WTC11 (cell line): Measurements from ENCODE around the gene MAGEC1. TPM values are rescaled to one million over a fixed set of nuclear protein-coding genes. Genes with fewer than 3 reads are reported as not detected.

Experiments used
- ATAC-seq: fragments of 200-7000 bp; cut with Tn5 transposase; 2 replicates; pipeline ENCODE4 v1.10.0; 2021; ENCODE audit warnings: mild to moderate bottlenecking, moderate library complexity
- CTCF ChIA-PET: fragments of 300-600 bp; sonication (Branson Sonifier 250); formaldehyde crosslinking; loops from one replicate; lab custom pipeline; 2021; ENCODE audit warnings: antibody characterized with exemption; lab: Charles Lee
- POLR2A ChIA-PET: fragments of 350-600 bp; sonication (Branson Sonifier 250); formaldehyde crosslinking; loops from one replicate; lab custom pipeline; 2021; ENCODE audit warnings: antibody characterized with exemption; lab: Charles Lee
- DNase-seq: peaks from one replicate; pipeline ENCODE4 v3.0.0; 2021; ENCODE audit warnings: low spot score
- H3K27ac Mint-ChIP-seq: 2 replicates; pipeline ENCODE4 v1.8.0; 2021; ENCODE audit warnings: mixed read lengths
- H3K27me3 Mint-ChIP-seq: 2 replicates; pipeline ENCODE4 v1.8.0; 2021; ENCODE audit warnings: low read depth, mild to moderate bottlenecking, moderate library complexity, mixed read lengths
- H3K36me3 Mint-ChIP-seq: 2 replicates; pipeline ENCODE4 v1.8.0; 2021; ENCODE audit warnings: mixed read lengths
- H3K4me1 Mint-ChIP-seq: 2 replicates; pipeline ENCODE4 v1.8.0; 2022; ENCODE audit warnings: mixed read lengths
- H3K4me3 Mint-ChIP-seq: 2 replicates; pipeline ENCODE4 v1.8.0; 2021; ENCODE audit warnings: mild to moderate bottlenecking, moderate library complexity, mixed read lengths
- H3K9me3 Mint-ChIP-seq: 2 replicates; pipeline ENCODE4 v1.8.0; 2021; ENCODE audit warnings: mixed read lengths
- ATF1 ChIP-seq: sonication (generic); formaldehyde crosslinking; IDR thresholded peaks from 2 replicates; pipeline ENCODE4 v1.8.1; 2023; ENCODE audit warnings: mild to moderate bottlenecking, moderate library complexity, missing genetic modification reagents
- ETV6 ChIP-seq: sonication (generic); formaldehyde crosslinking; IDR thresholded peaks from 2 replicates; pipeline ENCODE4 v1.8.1; 2022; ENCODE audit warnings: mild to moderate bottlenecking, missing genetic modification reagents
- IRF2 ChIP-seq: sonication (generic); formaldehyde crosslinking; IDR thresholded peaks from 2 replicates; pipeline ENCODE4 v1.8.0; 2022; ENCODE audit warnings: low read depth, missing genetic modification reagents, borderline replicate concordance
- NR2C2 ChIP-seq: sonication (generic); formaldehyde crosslinking; IDR thresholded peaks from 2 replicates; pipeline ENCODE4 v1.8.0; 2022; ENCODE audit warnings: mild to moderate bottlenecking, missing genetic modification reagents
- PRRX2 ChIP-seq: fragments of 250-450 bp; sonication (Bioruptor Pico); IDR thresholded peaks from 2 replicates; pipeline ENCODE4 v1.8.0; 2021; ENCODE audit warnings: mild to moderate bottlenecking
- RELA ChIP-seq: sonication (generic); formaldehyde crosslinking; IDR thresholded peaks from 2 replicates; pipeline ENCODE4 v1.8.1; 2022; ENCODE audit warnings: missing genetic modification reagents, mild to moderate bottlenecking, borderline replicate concordance
- SOX15 ChIP-seq: fragments of 250-450 bp; sonication (Bioruptor Pico); IDR thresholded peaks from 2 replicates; pipeline ENCODE4 v1.9.0; 2021; ENCODE audit warnings: mild to moderate bottlenecking
- TCF7 ChIP-seq: sonication (generic); formaldehyde crosslinking; IDR thresholded peaks from 2 replicates; pipeline ENCODE4 v1.8.0; 2022; ENCODE audit warnings: mild to moderate bottlenecking, low read depth, missing genetic modification reagents, moderate library complexity
- TEAD1 ChIP-seq: sonication (generic); formaldehyde crosslinking; IDR thresholded peaks from 2 replicates; pipeline ENCODE4 v1.8.0; 2022; ENCODE audit warnings: mild to moderate bottlenecking, missing genetic modification reagents
- TP53 ChIP-seq: sonication (generic); formaldehyde crosslinking; IDR thresholded peaks from 2 replicates; pipeline ENCODE4 v1.8.1; 2023; ENCODE audit warnings: mild to moderate bottlenecking, missing genetic modification reagents
- ZNF219 ChIP-seq: sonication (generic); formaldehyde crosslinking; IDR thresholded peaks from 2 replicates; pipeline ENCODE4 v1.8.0; 2023; ENCODE audit warnings: missing genetic modification reagents, mild to moderate bottlenecking, borderline replicate concordance
- ZNF263 ChIP-seq: sonication (generic); formaldehyde crosslinking; IDR thresholded peaks from 2 replicates; pipeline ENCODE4 v1.8.1; 2022; ENCODE audit warnings: low read depth, mild to moderate bottlenecking, moderate library complexity, missing genetic modification reagents
- total RNA-seq: library from RNA; stranded (reverse); gene quantifications from 3 replicates; pipeline ENCODE4 v1.2.3, GENCODE V29; 2021
- TF ChIP-seq, protein P1 (sequence below): fragments of 250-450 bp; sonication (Bioruptor Pico); IDR thresholded peaks from 2 replicates; pipeline ENCODE4 v1.9.0; 2021; ENCODE audit warnings: mild to moderate bottlenecking, borderline replicate concordance
- TF ChIP-seq, protein P2 (sequence below): sonication (generic); formaldehyde crosslinking; IDR thresholded peaks from 2 replicates; pipeline ENCODE4 v1.8.0; 2022; ENCODE audit warnings: mild to moderate bottlenecking, missing genetic modification reagents
- TF ChIP-seq, protein P3 (sequence below): sonication (generic); formaldehyde crosslinking; IDR thresholded peaks from 2 replicates; pipeline ENCODE4 v1.8.0; 2023; ENCODE audit warnings: missing genetic modification reagents
- TF ChIP-seq, protein P4 (sequence below): sonication (generic); formaldehyde crosslinking; IDR thresholded peaks from 2 replicates; pipeline ENCODE4 v1.8.0; 2022; ENCODE audit warnings: missing genetic modification reagents
- TF ChIP-seq, protein P5 (sequence below): sonication (generic); formaldehyde crosslinking; IDR thresholded peaks from 2 replicates; pipeline ENCODE4 v1.8.1; 2022; ENCODE audit warnings: low read depth, missing genetic modification reagents, borderline replicate concordance

Gene MAGEC1
- total RNA-seq, 1 experiment from 2014 or later = 0.07 TPM

DNA sequence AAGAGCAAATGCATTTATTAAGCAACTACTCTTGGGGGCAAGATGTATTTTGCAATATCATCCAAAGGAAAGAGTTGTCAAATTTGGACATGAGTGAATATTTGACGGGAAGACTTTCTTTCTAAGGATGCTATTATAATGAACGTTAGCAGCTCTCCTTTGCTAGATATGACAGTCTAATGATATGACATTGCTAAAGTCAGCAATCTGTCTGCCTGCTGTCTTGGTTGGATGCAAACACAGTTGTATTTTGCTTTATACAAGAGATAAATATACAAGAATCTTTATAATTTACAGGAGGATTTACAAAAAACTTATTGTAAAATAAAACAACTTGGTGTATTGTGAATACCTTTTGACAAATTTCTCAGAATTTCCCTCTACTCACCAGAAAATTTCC is 37.5 kb downstream of the MAGEC1 start (continued):
- TF ChIP-seq, protein P1, sequence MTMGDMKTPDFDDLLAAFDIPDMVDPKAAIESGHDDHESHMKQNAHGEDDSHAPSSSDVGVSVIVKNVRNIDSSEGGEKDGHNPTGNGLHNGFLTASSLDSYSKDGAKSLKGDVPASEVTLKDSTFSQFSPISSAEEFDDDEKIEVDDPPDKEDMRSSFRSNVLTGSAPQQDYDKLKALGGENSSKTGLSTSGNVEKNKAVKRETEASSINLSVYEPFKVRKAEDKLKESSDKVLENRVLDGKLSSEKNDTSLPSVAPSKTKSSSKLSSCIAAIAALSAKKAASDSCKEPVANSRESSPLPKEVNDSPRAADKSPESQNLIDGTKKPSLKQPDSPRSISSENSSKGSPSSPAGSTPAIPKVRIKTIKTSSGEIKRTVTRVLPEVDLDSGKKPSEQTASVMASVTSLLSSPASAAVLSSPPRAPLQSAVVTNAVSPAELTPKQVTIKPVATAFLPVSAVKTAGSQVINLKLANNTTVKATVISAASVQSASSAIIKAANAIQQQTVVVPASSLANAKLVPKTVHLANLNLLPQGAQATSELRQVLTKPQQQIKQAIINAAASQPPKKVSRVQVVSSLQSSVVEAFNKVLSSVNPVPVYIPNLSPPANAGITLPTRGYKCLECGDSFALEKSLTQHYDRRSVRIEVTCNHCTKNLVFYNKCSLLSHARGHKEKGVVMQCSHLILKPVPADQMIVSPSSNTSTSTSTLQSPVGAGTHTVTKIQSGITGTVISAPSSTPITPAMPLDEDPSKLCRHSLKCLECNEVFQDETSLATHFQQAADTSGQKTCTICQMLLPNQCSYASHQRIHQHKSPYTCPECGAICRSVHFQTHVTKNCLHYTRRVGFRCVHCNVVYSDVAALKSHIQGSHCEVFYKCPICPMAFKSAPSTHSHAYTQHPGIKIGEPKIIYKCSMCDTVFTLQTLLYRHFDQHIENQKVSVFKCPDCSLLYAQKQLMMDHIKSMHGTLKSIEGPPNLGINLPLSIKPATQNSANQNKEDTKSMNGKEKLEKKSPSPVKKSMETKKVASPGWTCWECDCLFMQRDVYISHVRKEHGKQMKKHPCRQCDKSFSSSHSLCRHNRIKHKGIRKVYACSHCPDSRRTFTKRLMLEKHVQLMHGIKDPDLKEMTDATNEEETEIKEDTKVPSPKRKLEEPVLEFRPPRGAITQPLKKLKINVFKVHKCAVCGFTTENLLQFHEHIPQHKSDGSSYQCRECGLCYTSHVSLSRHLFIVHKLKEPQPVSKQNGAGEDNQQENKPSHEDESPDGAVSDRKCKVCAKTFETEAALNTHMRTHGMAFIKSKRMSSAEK (CRISPR knock-in tag) = no peak
- TF ChIP-seq TEAD1 (CRISPR knock-in tag) (no peak), PRRX2 (CRISPR knock-in tag) (no peak), NR2C2 (CRISPR knock-in tag) (no peak)
- TF ChIP-seq, protein P2, sequence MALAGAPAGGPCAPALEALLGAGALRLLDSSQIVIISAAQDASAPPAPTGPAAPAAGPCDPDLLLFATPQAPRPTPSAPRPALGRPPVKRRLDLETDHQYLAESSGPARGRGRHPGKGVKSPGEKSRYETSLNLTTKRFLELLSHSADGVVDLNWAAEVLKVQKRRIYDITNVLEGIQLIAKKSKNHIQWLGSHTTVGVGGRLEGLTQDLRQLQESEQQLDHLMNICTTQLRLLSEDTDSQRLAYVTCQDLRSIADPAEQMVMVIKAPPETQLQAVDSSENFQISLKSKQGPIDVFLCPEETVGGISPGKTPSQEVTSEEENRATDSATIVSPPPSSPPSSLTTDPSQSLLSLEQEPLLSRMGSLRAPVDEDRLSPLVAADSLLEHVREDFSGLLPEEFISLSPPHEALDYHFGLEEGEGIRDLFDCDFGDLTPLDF (CRISPR knock-in tag) = no peak
- TF ChIP-seq, all 79 proteins: peak for 0

DNA sequence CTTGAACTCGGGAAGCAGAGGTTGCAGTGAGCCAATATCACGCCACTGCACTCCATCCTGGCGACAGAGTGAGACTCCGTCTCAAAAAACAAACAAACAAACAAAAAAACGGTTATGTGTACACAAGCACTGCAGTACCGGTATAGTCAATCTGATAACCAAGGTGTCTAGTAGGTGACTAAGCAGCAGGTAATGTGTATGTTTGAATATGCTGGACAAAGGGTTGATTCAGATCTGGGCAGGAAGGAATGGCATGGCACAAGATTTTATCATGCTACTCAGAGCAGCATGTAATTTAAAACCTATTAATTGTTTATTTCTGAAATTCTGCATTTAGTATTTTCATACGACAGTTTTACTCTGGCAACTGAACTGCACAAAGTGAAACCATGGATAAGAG is 41.7 kb downstream of the MAGEC1 start:
- Mint-ChIP-seq H3K27ac (no peak overlapping the region), H3K9me3 (peaks cover 7% of the 10 kb centered on the region; the same call in 1 of the 2 replicates), H3K4me3 (no peak overlapping the region), H3K36me3 (no peaks in the 10 kb centered on the region), H3K27me3 (no peaks in the 10 kb centered on the region), H3K4me1 (no peaks in the 10 kb centered on the region)
- TF ChIP-seq ATF1 (CRISPR knock-in tag) (no peak), TCF7 (CRISPR knock-in tag) (no peak), ETV6 (CRISPR knock-in tag) (no peak), ZNF263 (CRISPR knock-in tag) (no peak)
- TF ChIP-seq, protein P3, sequence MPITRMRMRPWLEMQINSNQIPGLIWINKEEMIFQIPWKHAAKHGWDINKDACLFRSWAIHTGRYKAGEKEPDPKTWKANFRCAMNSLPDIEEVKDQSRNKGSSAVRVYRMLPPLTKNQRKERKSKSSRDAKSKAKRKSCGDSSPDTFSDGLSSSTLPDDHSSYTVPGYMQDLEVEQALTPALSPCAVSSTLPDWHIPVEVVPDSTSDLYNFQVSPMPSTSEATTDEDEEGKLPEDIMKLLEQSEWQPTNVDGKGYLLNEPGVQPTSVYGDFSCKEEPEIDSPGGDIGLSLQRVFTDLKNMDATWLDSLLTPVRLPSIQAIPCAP (CRISPR knock-in tag) = no peak
- TF ChIP-seq, protein P4, sequence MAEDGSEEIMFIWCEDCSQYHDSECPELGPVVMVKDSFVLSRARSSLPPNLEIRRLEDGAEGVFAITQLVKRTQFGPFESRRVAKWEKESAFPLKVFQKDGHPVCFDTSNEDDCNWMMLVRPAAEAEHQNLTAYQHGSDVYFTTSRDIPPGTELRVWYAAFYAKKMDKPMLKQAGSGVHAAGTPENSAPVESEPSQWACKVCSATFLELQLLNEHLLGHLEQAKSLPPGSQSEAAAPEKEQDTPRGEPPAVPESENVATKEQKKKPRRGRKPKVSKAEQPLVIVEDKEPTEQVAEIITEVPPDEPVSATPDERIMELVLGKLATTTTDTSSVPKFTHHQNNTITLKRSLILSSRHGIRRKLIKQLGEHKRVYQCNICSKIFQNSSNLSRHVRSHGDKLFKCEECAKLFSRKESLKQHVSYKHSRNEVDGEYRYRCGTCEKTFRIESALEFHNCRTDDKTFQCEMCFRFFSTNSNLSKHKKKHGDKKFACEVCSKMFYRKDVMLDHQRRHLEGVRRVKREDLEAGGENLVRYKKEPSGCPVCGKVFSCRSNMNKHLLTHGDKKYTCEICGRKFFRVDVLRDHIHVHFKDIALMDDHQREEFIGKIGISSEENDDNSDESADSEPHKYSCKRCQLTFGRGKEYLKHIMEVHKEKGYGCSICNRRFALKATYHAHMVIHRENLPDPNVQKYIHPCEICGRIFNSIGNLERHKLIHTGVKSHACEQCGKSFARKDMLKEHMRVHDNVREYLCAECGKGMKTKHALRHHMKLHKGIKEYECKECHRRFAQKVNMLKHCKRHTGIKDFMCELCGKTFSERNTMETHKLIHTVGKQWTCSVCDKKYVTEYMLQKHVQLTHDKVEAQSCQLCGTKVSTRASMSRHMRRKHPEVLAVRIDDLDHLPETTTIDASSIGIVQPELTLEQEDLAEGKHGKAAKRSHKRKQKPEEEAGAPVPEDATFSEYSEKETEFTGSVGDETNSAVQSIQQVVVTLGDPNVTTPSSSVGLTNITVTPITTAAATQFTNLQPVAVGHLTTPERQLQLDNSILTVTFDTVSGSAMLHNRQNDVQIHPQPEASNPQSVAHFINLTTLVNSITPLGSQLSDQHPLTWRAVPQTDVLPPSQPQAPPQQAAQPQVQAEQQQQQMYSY (CRISPR knock-in tag) = no peak
- CTCF ChIA-PET = no interaction called here
- ATAC-seq (no peak), DNase-seq (no peak)
- POLR2A ChIA-PET = no interaction called here

DNA sequence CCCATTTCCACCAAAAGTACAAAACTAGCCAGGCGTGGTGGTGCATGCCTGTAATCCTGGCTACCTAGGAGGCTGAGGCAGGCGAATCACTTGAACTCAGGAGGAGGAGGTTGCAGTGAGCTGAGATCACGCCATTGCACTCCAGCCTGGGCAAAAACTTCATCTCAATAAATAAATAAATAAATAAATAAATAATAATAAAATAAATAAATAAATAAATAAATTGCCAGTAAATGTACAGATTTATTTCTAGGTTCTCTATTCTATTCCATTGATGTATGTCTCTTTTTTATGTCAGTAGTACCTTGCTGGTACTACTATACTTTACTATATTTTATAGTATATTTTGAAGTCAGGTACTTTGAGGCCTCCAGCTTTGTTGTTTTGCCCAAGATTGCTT is 43.7 kb downstream of the MAGEC1 start:
- Mint-ChIP-seq H3K27ac (no peak overlapping the region), H3K4me1 (no peaks in the 10 kb centered on the region), H3K9me3 (peaks cover 19% of the 10 kb centered on the region), H3K27me3 (peaks cover 2% of the 10 kb centered on the region; the same call in 1 of the 2 replicates), H3K36me3 (peaks cover 10% of the 10 kb centered on the region; the same call in 1 of the 2 replicates)
- DNase-seq = no peak
- POLR2A ChIA-PET = no interaction called here
- CTCF ChIA-PET = no interaction called here
- no peak for ATAC-seq
- TF ChIP-seq SOX15 (CRISPR knock-in tag) (no peak), RELA (CRISPR knock-in tag) (no peak), ZNF263 (CRISPR knock-in tag) (no peak), IRF2 (CRISPR knock-in tag) (no peak), ZNF219 (CRISPR knock-in tag) (no peak), TP53 (CRISPR knock-in tag) (no peak)
- TF ChIP-seq, protein P4 (CRISPR knock-in tag) = no peak
- TF ChIP-seq, protein P5, sequence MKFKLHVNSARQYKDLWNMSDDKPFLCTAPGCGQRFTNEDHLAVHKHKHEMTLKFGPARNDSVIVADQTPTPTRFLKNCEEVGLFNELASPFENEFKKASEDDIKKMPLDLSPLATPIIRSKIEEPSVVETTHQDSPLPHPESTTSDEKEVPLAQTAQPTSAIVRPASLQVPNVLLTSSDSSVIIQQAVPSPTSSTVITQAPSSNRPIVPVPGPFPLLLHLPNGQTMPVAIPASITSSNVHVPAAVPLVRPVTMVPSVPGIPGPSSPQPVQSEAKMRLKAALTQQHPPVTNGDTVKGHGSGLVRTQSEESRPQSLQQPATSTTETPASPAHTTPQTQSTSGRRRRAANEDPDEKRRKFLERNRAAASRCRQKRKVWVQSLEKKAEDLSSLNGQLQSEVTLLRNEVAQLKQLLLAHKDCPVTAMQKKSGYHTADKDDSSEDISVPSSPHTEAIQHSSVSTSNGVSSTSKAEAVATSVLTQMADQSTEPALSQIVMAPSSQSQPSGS = no peak
- TF ChIP-seq, all 79 proteins: peak for 0
- H3K4me3 Mint-ChIP-seq = no peak overlapping the region
